H9 (cell line): ENCODE data around the gene EEF1AKMT3. TPM values are rescaled to one million over a fixed set of nuclear protein-coding genes. Genes with fewer than 3 reads are reported as not detected.

Source experiments
- DNase-seq: peaks from one replicate; pipeline ENCODE4 v3.0.0-alpha.2; 2017
- H2AFZ ChIP-seq: one replicate; pipeline ENCODE4 v1.6.1; 2013; ENCODE audit warnings: mild to moderate bottlenecking, low read length, control low read depth, moderate library complexity
- H2AK5ac ChIP-seq: 2 replicates; pipeline ENCODE4 v1.6.1; 2013; ENCODE audit warnings: low read length, control low read depth, mixed read lengths; ENCODE audit not compliant: insufficient read length
- H2BK120ac ChIP-seq: one replicate; pipeline ENCODE4 v1.6.1; 2013; ENCODE audit warnings: low read depth, mild to moderate bottlenecking, low read length, control low read depth, inconsistent platforms; ENCODE audit not compliant: poor library complexity, severe bottlenecking
- H2BK12ac ChIP-seq: 2 replicates; pipeline ENCODE4 v1.6.1; 2013; ENCODE audit warnings: low read length, control low read depth, mixed read lengths, low read depth; ENCODE audit not compliant: insufficient read length
- H2BK15ac ChIP-seq: 2 replicates; pipeline ENCODE4 v1.6.1; 2013; ENCODE audit warnings: low read depth, low read length, control low read depth
- H2BK20ac ChIP-seq: one replicate; pipeline ENCODE4 v1.6.1; 2013; ENCODE audit warnings: low read depth, mild to moderate bottlenecking, low read length, control low read depth, inconsistent platforms; ENCODE audit not compliant: poor library complexity, severe bottlenecking
- H2BK5ac ChIP-seq: 2 replicates; pipeline ENCODE4 v1.6.1; 2013; ENCODE audit warnings: low read length, control low read depth, mixed read lengths; ENCODE audit not compliant: insufficient read length
- H3K14ac ChIP-seq: 2 replicates; pipeline ENCODE4 v1.6.1; 2013; ENCODE audit warnings: low read length, control low read depth; ENCODE audit not compliant: insufficient read depth
- H3K18ac ChIP-seq: 2 replicates; pipeline ENCODE4 v1.6.1; 2013; ENCODE audit warnings: low read depth, mild to moderate bottlenecking, mixed read lengths, low read length, control low read depth; ENCODE audit not compliant: insufficient read length
- H3K23ac ChIP-seq: 2 replicates; pipeline ENCODE4 v1.6.1; 2013; ENCODE audit warnings: low read length, control low read depth, mixed read lengths, low read depth; ENCODE audit not compliant: insufficient read length
- H3K23me2 ChIP-seq: 2 replicates; pipeline ENCODE4 v1.6.1; 2013; ENCODE audit warnings: low read depth, mild to moderate bottlenecking, mixed read lengths, low read length, control low read depth; ENCODE audit not compliant: insufficient read length, poor library complexity, severe bottlenecking
- H3K27ac ChIP-seq: 2 replicates; pipeline ENCODE4 v1.5.1; 2013; ENCODE audit warnings: low read length, control low read depth, mixed read lengths, low read depth; ENCODE audit not compliant: insufficient read length
- H3K27me3 ChIP-seq: 2 replicates; pipeline ENCODE4 v1.6.1; 2013; ENCODE audit warnings: low read length, control low read depth, inconsistent platforms; ENCODE audit not compliant: insufficient read depth
- H3K4ac ChIP-seq: 2 replicates; pipeline ENCODE4 v1.6.1; 2013; ENCODE audit warnings: low read depth, mild to moderate bottlenecking, control low read depth, inconsistent platforms, low read length, moderate library complexity
- H3K4me1 ChIP-seq: 2 replicates; pipeline ENCODE4 v1.6.1; 2013; ENCODE audit warnings: low read length, control low read depth, inconsistent platforms; ENCODE audit not compliant: insufficient read depth
- H3K4me2 ChIP-seq: 2 replicates; pipeline ENCODE4 v1.6.1; 2013; ENCODE audit warnings: low read length, control low read depth, mixed read lengths; ENCODE audit not compliant: insufficient read length, insufficient read depth
- H3K56ac ChIP-seq: 2 replicates; pipeline ENCODE4 v1.6.1; 2013; ENCODE audit warnings: low read depth, mild to moderate bottlenecking, mixed read lengths, low read length, control low read depth; ENCODE audit not compliant: insufficient read length
- H3K79me1 ChIP-seq: 2 replicates; pipeline ENCODE4 v1.6.1; 2013; ENCODE audit warnings: low read depth, mild to moderate bottlenecking, moderate library complexity, low read length, control low read depth, inconsistent platforms; ENCODE audit not compliant: insufficient read depth, poor library complexity, severe bottlenecking
- H3K79me2 ChIP-seq: 2 replicates; pipeline ENCODE4 v1.6.1; 2013; ENCODE audit warnings: low read length, control low read depth, inconsistent platforms; ENCODE audit not compliant: insufficient read depth
- H3K9ac ChIP-seq: 2 replicates; pipeline ENCODE4 v1.6.1; 2013; ENCODE audit warnings: low read length, control low read depth, mixed read lengths; ENCODE audit not compliant: insufficient read length; ENCODE audit errors: extremely low read depth
- H3K9me3 ChIP-seq: one replicate; pipeline ENCODE4 v1.6.1; 2013; ENCODE audit warnings: low read depth, low read length, inconsistent platforms; ENCODE audit not compliant: control insufficient read depth
- H3T11ph ChIP-seq: one replicate; pipeline ENCODE4 v1.6.1; 2013; ENCODE audit warnings: mild to moderate bottlenecking, low read length, control low read depth, inconsistent platforms
- H4K20me1 ChIP-seq: one replicate; pipeline ENCODE4 v1.6.1; 2013; ENCODE audit not compliant: control insufficient read depth, insufficient read length, insufficient read depth
- H4K5ac ChIP-seq: 2 replicates; pipeline ENCODE4 v1.6.1; 2013; ENCODE audit warnings: low read depth, mild to moderate bottlenecking, mixed read lengths, low read length, control low read depth; ENCODE audit not compliant: insufficient read length
- H4K8ac ChIP-seq: replicated peaks from 2 replicates; pipeline ENCODE4 v1.6.1; 2013; ENCODE audit warnings: low read length, control low read depth, mixed read lengths, low read depth; ENCODE audit not compliant: insufficient read length
- H4K91ac ChIP-seq: 2 replicates; pipeline ENCODE4 v1.6.1; 2013; ENCODE audit warnings: low read depth, mild to moderate bottlenecking, moderate library complexity, mixed read lengths, low read length, control low read depth; ENCODE audit not compliant: insufficient read length
- H3K27ac Mint-ChIP-seq, 3 experiments: 2 replicates in 2 of 3; 3 replicates in 1 of 3; pipeline ENCODE4 v1.8.0; 2020 to 2021; ENCODE audit warnings: mixed read lengths in 3 of 3, mild to moderate bottlenecking in 1 of 3, moderate library complexity in 1 of 3
- H3K27me3 Mint-ChIP-seq: 2 replicates; pipeline ENCODE4 v1.8.0; 2021; ENCODE audit warnings: low read depth, mild to moderate bottlenecking, moderate library complexity, mixed read lengths
- H3K36me3 Mint-ChIP-seq, 3 experiments: 2 replicates in 2 of 3; 3 replicates in 1 of 3; pipeline ENCODE4 v1.8.0; 2020 to 2021; ENCODE audit warnings: low read depth in 3 of 3, mixed read lengths in 3 of 3; ENCODE audit not compliant: insufficient read depth in 1 of 3
- H3K4me1 Mint-ChIP-seq, 2 experiments: 2 replicates each; pipeline ENCODE4 v1.8.0; 2020; ENCODE audit warnings: mixed read lengths in 2 of 2
- H3K4me3 Mint-ChIP-seq, 2 experiments: 2 replicates in 1 of 2; 3 replicates in 1 of 2; pipeline ENCODE4 v1.8.0; 2020 to 2021; ENCODE audit warnings: mild to moderate bottlenecking in 2 of 2, mixed read lengths in 2 of 2, moderate library complexity in 1 of 2
- H3K9me3 Mint-ChIP-seq, 2 experiments: 2 replicates in 1 of 2; 3 replicates in 1 of 2; pipeline ENCODE4 v1.8.0; 2020; ENCODE audit warnings: mild to moderate bottlenecking in 2 of 2, mixed read lengths in 2 of 2, moderate library complexity in 1 of 2
- WGBS: extraction: QIAGEN DNeasy Blood & Tissue Kit; methylation state at CpG from one replicate; pipeline ENCODE4 v1.1.7; 2013; ENCODE audit warnings: missing lambda C conversion rate, low lambda C conversion rate, mixed read lengths; ENCODE audit not compliant: insufficient read length; ENCODE audit errors: extremely low coverage; 5-methylcytosine and 5-hydroxymethylcytosine counted together
- total RNA-seq: library from RNA; stranded (reverse); gene quantifications from 2 replicates; pipeline ENCODE4 v1.2.1, GENCODE V29; 2021
- TF ChIP-seq, protein P1 (sequence below): fragments of 200-600 bp; sonication (generic); conservative IDR thresholded peaks from 3 replicates; pipeline ENCODE4 v1.8.0; 2021; ENCODE audit warnings: antibody characterized with exemption, mild to moderate bottlenecking

EEF1AKMT3 gene
- total RNA-seq, 1 experiment from 2014 or later = 2.9 TPM

DNA sequence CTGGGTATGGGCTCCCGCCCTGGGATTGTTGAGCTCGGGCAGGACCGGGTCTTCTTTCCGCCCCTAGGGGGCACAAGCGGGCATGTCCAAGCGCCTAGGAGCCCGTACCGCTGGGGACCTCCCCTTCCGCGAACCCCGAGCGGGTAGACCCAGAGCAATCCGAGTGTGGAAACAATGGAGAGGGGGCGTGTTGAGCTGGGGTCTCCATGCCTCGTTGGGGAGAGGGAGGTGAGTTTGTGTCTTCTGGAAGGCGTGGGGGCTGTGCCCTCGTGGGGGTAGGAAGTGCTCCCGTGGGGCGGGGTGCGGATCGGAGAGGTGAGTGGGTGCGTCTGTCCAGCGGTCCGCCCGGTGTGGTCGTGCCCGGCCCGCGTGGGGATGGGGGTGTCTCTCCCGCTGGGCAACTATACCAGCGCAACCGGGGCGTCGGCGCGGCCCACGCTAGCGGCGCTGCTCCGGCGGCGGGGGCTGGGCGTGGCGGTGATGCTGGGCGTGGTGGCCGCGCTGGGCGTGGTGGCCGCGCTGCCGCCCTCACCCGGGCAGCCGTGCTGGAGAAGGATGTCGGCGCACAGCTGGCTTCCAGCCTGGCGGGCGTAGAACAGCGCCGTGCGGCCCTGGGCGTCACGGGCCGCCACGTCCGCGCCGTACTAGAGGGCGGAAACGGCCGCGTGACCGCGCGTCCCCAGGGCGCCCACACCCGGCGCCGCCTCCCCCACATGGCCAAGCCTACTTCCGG lies 46.1 kb upstream of the EEF1AKMT3 start:
- H3K23ac ChIP-seq = no peak overlapping the region
- peaks cover 0 to 6% (median 2%) of the 10 kb centered on the region in 3 experiments; a peak in 3 of 7 replicates for H3K36me3 Mint-ChIP-seq
- peaks cover 14% of the 10 kb centered on the region for H3K23me2 ChIP-seq
- TF ChIP-seq, protein P1, sequence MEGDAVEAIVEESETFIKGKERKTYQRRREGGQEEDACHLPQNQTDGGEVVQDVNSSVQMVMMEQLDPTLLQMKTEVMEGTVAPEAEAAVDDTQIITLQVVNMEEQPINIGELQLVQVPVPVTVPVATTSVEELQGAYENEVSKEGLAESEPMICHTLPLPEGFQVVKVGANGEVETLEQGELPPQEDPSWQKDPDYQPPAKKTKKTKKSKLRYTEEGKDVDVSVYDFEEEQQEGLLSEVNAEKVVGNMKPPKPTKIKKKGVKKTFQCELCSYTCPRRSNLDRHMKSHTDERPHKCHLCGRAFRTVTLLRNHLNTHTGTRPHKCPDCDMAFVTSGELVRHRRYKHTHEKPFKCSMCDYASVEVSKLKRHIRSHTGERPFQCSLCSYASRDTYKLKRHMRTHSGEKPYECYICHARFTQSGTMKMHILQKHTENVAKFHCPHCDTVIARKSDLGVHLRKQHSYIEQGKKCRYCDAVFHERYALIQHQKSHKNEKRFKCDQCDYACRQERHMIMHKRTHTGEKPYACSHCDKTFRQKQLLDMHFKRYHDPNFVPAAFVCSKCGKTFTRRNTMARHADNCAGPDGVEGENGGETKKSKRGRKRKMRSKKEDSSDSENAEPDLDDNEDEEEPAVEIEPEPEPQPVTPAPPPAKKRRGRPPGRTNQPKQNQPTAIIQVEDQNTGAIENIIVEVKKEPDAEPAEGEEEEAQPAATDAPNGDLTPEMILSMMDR = peak; percentile 90
- no CpG with 5 or more reads among the region's 79 CpGs for WGBS
- H2AFZ ChIP-seq = no peak overlapping the region
- no peak overlapping the region for H3K4ac ChIP-seq
- no peak overlapping the region for H3K14ac ChIP-seq
- H3K79me2 ChIP-seq = no peaks in the 10 kb centered on the region
- no peak overlapping the region for H3K56ac ChIP-seq
- no peak overlapping the region; the same call in 1 of the 2 replicates for H2BK15ac ChIP-seq
- no peak overlapping the region for H2AK5ac ChIP-seq
- H3K79me1 ChIP-seq = no peaks in the 10 kb centered on the region
- H4K20me1 ChIP-seq = no peaks in the 10 kb centered on the region
- H3K4me2 ChIP-seq = peak overlapping the region; percentile 96
- no peak overlapping the region for H3K18ac ChIP-seq
- no peak overlapping the region for H4K5ac ChIP-seq
- no peak overlapping the region for H2BK5ac ChIP-seq
- H2BK12ac ChIP-seq = no peak overlapping the region
- no peak overlapping the region for H2BK120ac ChIP-seq
- H3T11ph ChIP-seq = no peak overlapping the region
- DNase-seq = peak; percentile 93
- no peak overlapping the region; a peak in 1 of 7 replicates for H3K27ac Mint-ChIP-seq
- H3K9me3 ChIP-seq = no peaks in the 10 kb centered on the region
- no peak overlapping the region for H2BK20ac ChIP-seq
- H3K27ac ChIP-seq = no peak overlapping the region
- no peaks in the 10 kb centered on the region; the same call in 1 of the 2 replicates for H3K4me1 ChIP-seq
- H3K27me3 ChIP-seq = peaks cover 20% of the 10 kb centered on the region; the same call in 1 of the 2 replicates
- peak overlapping the region; percentile 78 to 92 for H3K4me3 Mint-ChIP-seq
- no peak overlapping the region for H3K9ac ChIP-seq
- H4K91ac ChIP-seq = no peak overlapping the region
- H3K27me3 Mint-ChIP-seq = peaks cover 80% of the 10 kb centered on the region
- no peak overlapping the region for H4K8ac ChIP-seq
- H3K4me1 Mint-ChIP-seq = peaks cover 12 to 17% of the 10 kb centered on the region in 2 experiments
- H3K9me3 Mint-ChIP-seq = no peaks in the 10 kb centered on the region; a peak in 1 of 5 replicates
